ENCODE results near the gene PPIB. TPM values are rescaled to one million over a fixed set of nuclear protein-coding genes. Genes with fewer than 3 reads are reported as not detected.

Gene PPIB
- total RNA-seq, 1 donor from 2014 or later: 804 TPM

DNA sequence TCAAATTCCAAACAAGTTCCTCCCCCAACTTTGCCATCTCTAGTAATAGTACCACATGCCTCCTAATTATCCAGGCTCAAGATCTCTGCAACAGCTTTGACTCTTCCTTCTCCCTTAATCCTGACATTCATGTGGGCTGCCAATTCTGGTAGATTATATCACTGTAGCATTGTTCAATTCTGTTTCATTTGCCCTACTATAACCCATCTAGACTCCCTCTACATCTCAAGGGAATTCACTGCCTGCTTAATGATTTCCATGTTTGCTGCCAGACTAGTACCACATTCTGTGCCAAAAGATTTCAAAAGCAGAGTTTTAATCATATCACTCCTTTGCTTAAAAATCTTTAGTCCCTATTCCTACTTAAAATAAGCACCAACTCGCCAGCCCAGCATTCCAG is 34.6 kb upstream of the PPIB start:
- no peak overlapping the region for H3K9ac ChIP-seq (ENCODE audit: low read length)
- no peaks in the 10 kb centered on the region for H3K27me3 ChIP-seq (ENCODE audit: insufficient read depth, low read length)
- peaks cover 12% of the 10 kb centered on the region for H3K36me3 ChIP-seq (ENCODE audit: insufficient read depth, low read length)
- FAIRE-seq (no peak), DNase-seq (ENCODE audit: low read depth) (no peak)
- TF ChIP-seq EZH2 (IDR thresholded peaks at IDR 0.05; ENCODE audit: insufficient read depth, low read length): no peak
- TF ChIP-seq, protein P1, sequence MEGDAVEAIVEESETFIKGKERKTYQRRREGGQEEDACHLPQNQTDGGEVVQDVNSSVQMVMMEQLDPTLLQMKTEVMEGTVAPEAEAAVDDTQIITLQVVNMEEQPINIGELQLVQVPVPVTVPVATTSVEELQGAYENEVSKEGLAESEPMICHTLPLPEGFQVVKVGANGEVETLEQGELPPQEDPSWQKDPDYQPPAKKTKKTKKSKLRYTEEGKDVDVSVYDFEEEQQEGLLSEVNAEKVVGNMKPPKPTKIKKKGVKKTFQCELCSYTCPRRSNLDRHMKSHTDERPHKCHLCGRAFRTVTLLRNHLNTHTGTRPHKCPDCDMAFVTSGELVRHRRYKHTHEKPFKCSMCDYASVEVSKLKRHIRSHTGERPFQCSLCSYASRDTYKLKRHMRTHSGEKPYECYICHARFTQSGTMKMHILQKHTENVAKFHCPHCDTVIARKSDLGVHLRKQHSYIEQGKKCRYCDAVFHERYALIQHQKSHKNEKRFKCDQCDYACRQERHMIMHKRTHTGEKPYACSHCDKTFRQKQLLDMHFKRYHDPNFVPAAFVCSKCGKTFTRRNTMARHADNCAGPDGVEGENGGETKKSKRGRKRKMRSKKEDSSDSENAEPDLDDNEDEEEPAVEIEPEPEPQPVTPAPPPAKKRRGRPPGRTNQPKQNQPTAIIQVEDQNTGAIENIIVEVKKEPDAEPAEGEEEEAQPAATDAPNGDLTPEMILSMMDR (IDR thresholded peaks at IDR 0.05; ENCODE audit: insufficient read depth, low read depth, low read length): no peak
- Mint-ChIP-seq H3K9me3 (ENCODE audit: unreplicated experiment) (no peaks in the 10 kb centered on the region), H3K4me1 (ENCODE audit: low read depth, unreplicated experiment) (no peaks in the 10 kb centered on the region), H3K27ac (ENCODE audit: unreplicated experiment) (no peak overlapping the region), H3K36me3 (ENCODE audit: low read depth, unreplicated experiment) (peaks cover 10% of the 10 kb centered on the region), H3K4me3 (ENCODE audit: unreplicated experiment) (no peak overlapping the region), H3K27me3 (ENCODE audit: low read depth, unreplicated experiment) (no peaks in the 10 kb centered on the region)
- no peaks in the 10 kb centered on the region for H3K4me1 ChIP-seq (ENCODE audit: insufficient read depth, low read length)
- no peaks in the 10 kb centered on the region for H3K9me3 ChIP-seq (ENCODE audit: insufficient read depth, low read depth, low read length)
- H2AFZ ChIP-seq (ENCODE audit: low read depth, low read length): no peak overlapping the region
- no peak overlapping the region for H3K4me3 ChIP-seq (ENCODE audit: insufficient read depth, low read depth, low read length)
- H3K4me2 ChIP-seq (ENCODE audit: low read length): no peak overlapping the region
- H4K20me1 ChIP-seq (ENCODE audit: insufficient read depth, low read length): no peaks in the 10 kb centered on the region
- H3K79me2 ChIP-seq (ENCODE audit: insufficient read depth, low read length): no peaks in the 10 kb centered on the region
- no peak overlapping the region for H3K27ac ChIP-seq (ENCODE audit: low read depth, low read length)

DNA sequence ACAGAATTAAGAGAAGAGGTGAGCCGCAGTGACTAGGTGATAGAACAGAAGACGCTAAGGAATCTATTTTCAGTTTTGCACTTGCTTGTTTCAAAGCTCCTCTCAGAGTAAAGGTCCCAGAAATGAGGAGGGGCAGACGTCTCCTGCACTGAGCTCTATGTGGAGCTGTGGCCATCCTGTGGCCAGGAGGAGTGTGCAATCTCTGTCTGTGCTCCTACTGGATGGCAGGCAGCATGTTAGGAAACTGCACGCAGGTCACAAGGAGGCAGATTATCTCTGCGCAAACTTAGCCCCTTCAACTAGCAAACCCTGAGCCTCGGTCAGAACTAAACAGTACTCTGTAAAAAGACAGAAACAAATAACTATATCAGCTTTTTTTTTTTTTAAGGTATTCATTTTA is 31.1 kb upstream of the PPIB start:
- Histone ChIP-seq H3K9me3 (ENCODE audit: insufficient read depth, low read depth, low read length) (no peaks in the 10 kb centered on the region), H3K27ac (ENCODE audit: low read depth, low read length) (no peak overlapping the region), H3K9ac (ENCODE audit: low read length) (no peak overlapping the region), H4K20me1 (ENCODE audit: insufficient read depth, low read length) (no peaks in the 10 kb centered on the region), H3K36me3 (ENCODE audit: insufficient read depth, low read length) (peaks cover 6% of the 10 kb centered on the region), H3K27me3 (ENCODE audit: insufficient read depth, low read length) (no peaks in the 10 kb centered on the region), H3K4me3 (ENCODE audit: insufficient read depth, low read depth, low read length) (no peak overlapping the region), H2AFZ (ENCODE audit: low read depth, low read length) (no peak overlapping the region), H3K4me1 (ENCODE audit: insufficient read depth, low read length) (no peaks in the 10 kb centered on the region), H3K4me2 (ENCODE audit: low read length) (no peak overlapping the region), H3K79me2 (ENCODE audit: insufficient read depth, low read length) (no peaks in the 10 kb centered on the region)
- H3K36me3 Mint-ChIP-seq (ENCODE audit: low read depth, unreplicated experiment): peaks cover 8% of the 10 kb centered on the region
- no peak for DNase-seq (ENCODE audit: low read depth)
- TF ChIP-seq EZH2 (IDR thresholded peaks at IDR 0.05; ENCODE audit: insufficient read depth, low read length): no peak
- TF ChIP-seq, protein P1 (IDR thresholded peaks at IDR 0.05; ENCODE audit: insufficient read depth, low read depth, low read length): no peak
- H3K4me1 Mint-ChIP-seq (ENCODE audit: low read depth, unreplicated experiment): no peaks in the 10 kb centered on the region
- FAIRE-seq: no peak
- no peaks in the 10 kb centered on the region for H3K27me3 Mint-ChIP-seq (ENCODE audit: low read depth, unreplicated experiment)
- H3K4me3 Mint-ChIP-seq (ENCODE audit: unreplicated experiment): no peak overlapping the region
- no peak overlapping the region for H3K27ac Mint-ChIP-seq (ENCODE audit: unreplicated experiment)
- no peaks in the 10 kb centered on the region for H3K9me3 Mint-ChIP-seq (ENCODE audit: unreplicated experiment)

DNA sequence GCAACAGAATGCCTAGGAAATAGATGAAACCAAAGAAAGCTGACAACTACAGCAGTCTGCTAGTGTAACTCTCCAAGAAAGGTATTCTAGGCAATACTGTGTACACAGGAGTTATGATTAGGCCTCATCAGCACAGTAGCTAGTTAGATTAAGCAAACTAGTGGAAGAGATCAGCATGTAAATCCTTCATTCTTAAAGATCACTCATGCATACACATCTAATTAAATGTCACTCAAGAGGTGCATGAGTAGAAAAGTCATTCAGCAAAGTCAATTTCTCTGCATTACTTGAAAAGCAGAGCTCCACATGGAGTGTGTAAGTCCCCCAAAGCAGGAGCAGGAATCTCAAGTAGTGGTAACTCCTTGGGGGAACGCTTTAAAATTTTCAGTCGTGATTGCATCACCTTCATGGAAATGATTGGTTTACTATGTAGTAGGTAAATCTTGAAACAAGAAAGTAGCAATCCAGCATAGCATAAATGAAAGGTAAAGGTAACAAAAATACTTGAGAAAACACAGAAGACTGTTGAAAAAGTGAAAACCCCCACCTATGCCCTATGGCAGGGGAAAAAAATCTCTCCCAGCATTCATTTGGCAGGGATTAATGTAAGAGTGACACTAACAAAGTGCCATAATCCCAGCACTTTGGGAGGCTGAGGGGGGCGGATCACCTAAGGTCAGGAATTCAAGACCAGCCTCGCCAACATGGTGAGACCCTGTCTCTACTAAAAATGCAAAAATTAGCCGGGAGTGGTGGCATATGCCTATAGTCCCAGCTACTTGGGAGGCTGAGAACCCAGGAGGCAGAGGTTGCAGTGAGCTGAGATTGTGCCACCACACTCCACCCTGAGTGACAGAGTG is 29.4 kb upstream of the PPIB start:
- Histone ChIP-seq H4K20me1 (ENCODE audit: insufficient read depth, low read length) (no peaks in the 10 kb centered on the region), H3K36me3 (ENCODE audit: insufficient read depth, low read length) (peaks cover 12% of the 10 kb centered on the region), H3K4me3 (ENCODE audit: insufficient read depth, low read depth, low read length) (no peak overlapping the region), H3K9ac (ENCODE audit: low read length) (no peak overlapping the region), H3K27ac (ENCODE audit: low read depth, low read length) (no peak overlapping the region), H3K4me2 (ENCODE audit: low read length) (no peak overlapping the region), H2AFZ (ENCODE audit: low read depth, low read length) (no peak overlapping the region), H3K4me1 (ENCODE audit: insufficient read depth, low read length) (no peaks in the 10 kb centered on the region), H3K27me3 (ENCODE audit: insufficient read depth, low read length) (no peaks in the 10 kb centered on the region), H3K9me3 (ENCODE audit: insufficient read depth, low read depth, low read length) (no peaks in the 10 kb centered on the region), H3K79me2 (ENCODE audit: insufficient read depth, low read length) (no peaks in the 10 kb centered on the region)
- no peak overlapping the region for H3K4me3 Mint-ChIP-seq (ENCODE audit: unreplicated experiment)
- no peaks in the 10 kb centered on the region for H3K27me3 Mint-ChIP-seq (ENCODE audit: low read depth, unreplicated experiment)
- no peaks in the 10 kb centered on the region for H3K4me1 Mint-ChIP-seq (ENCODE audit: low read depth, unreplicated experiment)
- DNase-seq (ENCODE audit: low read depth) (no peak), FAIRE-seq (no peak)
- H3K36me3 Mint-ChIP-seq (ENCODE audit: low read depth, unreplicated experiment): peaks cover 6% of the 10 kb centered on the region
- no peak for TF ChIP-seq EZH2 (IDR thresholded peaks at IDR 0.05; ENCODE audit: insufficient read depth, low read length)
- TF ChIP-seq, protein P1 (IDR thresholded peaks at IDR 0.05; ENCODE audit: insufficient read depth, low read depth, low read length): no peak
- no peaks in the 10 kb centered on the region for H3K9me3 Mint-ChIP-seq (ENCODE audit: unreplicated experiment)
- H3K27ac Mint-ChIP-seq (ENCODE audit: unreplicated experiment): no peak overlapping the region
